Panc1 (cell line): ENCODE results near the gene XAF1. TPM values are rescaled to one million over a fixed set of nuclear protein-coding genes. Genes with fewer than 3 reads are reported as not detected.

Experiments used
- ATAC-seq: fragments of 200-7000 bp; cut with Tn5 transposase; 2 replicates; pipeline ENCODE4 v1.9.1; 2020; ENCODE audit warnings: mild to moderate bottlenecking, moderate library complexity
- BruUV-seq: library from RNA; stranded (reverse); fragments of 400-500 nt; replicated peaks from 2 replicates; lab custom pipeline; 2021; lab: Mats Ljungman, UMichigan
- CTCF ChIA-PET: fragments of 300-600 bp; sonication (Branson Sonifier 250); formaldehyde crosslinking; loops from one replicate; lab custom pipeline; 2022; ENCODE audit warnings: antibody characterized with exemption; lab: Charles Lee
- POLR2A ChIA-PET: fragments of 300-600 bp; sonication (Branson Sonifier 250); formaldehyde crosslinking; loops from one replicate; lab custom pipeline; 2022; ENCODE audit warnings: antibody characterized with exemption; lab: Charles Lee
- DNase-seq: peaks from one replicate; pipeline ENCODE4 v3.0.0-alpha.2; 2010; ENCODE audit warnings: low read depth, low spot score
- H3K27ac ChIP-seq: 2 replicates; pipeline ENCODE4 v1.5.1; 2011; ENCODE audit warnings: mild to moderate bottlenecking, low read length, inconsistent platforms
- H3K27me3 ChIP-seq: fragments of 200-500 bp; sonication (Bioruptor generic); 2 replicates; pipeline ENCODE4 v1.6.0; 2014; ENCODE audit warnings: low read length, inconsistent platforms; ENCODE audit not compliant: control insufficient read depth, insufficient read depth
- H3K36me3 ChIP-seq: fragments of 200-500 bp; sonication (Bioruptor generic); 2 replicates; pipeline ENCODE4 v1.5.1; 2014; ENCODE audit warnings: inconsistent platforms, mild to moderate bottlenecking, low read length, moderate library complexity; ENCODE audit not compliant: control insufficient read depth, insufficient read depth
- H3K4me1 ChIP-seq: 2 replicates; pipeline ENCODE4 v1.5.1; 2011; ENCODE audit warnings: inconsistent platforms, mild to moderate bottlenecking, low read length, moderate library complexity; ENCODE audit not compliant: control insufficient read depth, insufficient read depth
- H3K4me3 ChIP-seq, 2 experiments: 2 replicates each; pipeline ENCODE4 v1.5.1; 2011 to 2012; ENCODE audit warnings: low read depth in 2 of 2, low read length in 2 of 2, mild to moderate bottlenecking in 2 of 2, inconsistent platforms in 1 of 2, moderate library complexity in 1 of 2
- H3K9me3 ChIP-seq: fragments of 200-500 bp; sonication (Bioruptor generic); 2 replicates; pipeline ENCODE4 v1.5.1; 2014; ENCODE audit warnings: low read depth, mild to moderate bottlenecking, inconsistent platforms, low read length, moderate library complexity; ENCODE audit not compliant: control insufficient read depth, insufficient read depth
- POLR2AphosphoS5 ChIP-seq: IDR thresholded peaks from 2 replicates; pipeline ENCODE4 v1.6.1; 2012; ENCODE audit warnings: mild to moderate bottlenecking, low read depth, low read length, moderate library complexity
- SIN3A ChIP-seq: IDR thresholded peaks from 2 replicates; pipeline ENCODE4 v1.6.1; 2012; ENCODE audit warnings: low read depth, mild to moderate bottlenecking, low read length, moderate library complexity, borderline replicate concordance; ENCODE audit not compliant: insufficient read depth
- TCF7L2 ChIP-seq: IDR thresholded peaks from 2 replicates; pipeline ENCODE4 v1.6.1; 2011; ENCODE audit warnings: mild to moderate bottlenecking, low read depth, low read length, inconsistent platforms
- in situ Hi-C: cut with HindIII; loops from 2 replicates; pipeline ENCODE4 v1.10.0; 2016; ENCODE audit warnings: low sequenced_read_pairs, low pct_unique_long_range_greater_than_20kb
- intact Hi-C: fragments of 100-400 bp; cut with micrococcal nuclease; formaldehyde crosslinking; loops from one replicate; pipeline ENCODE4 v1.10.0; 2022; ENCODE audit not compliant: unreplicated experiment
- total RNA-seq: library from RNA; stranded (reverse); gene quantifications from one replicate; pipeline ENCODE4 v1.2.1, GENCODE V29; 2021; ENCODE audit not compliant: unreplicated experiment
- TF ChIP-seq, protein P1 (sequence below): fragments of 450-650 bp; IDR thresholded peaks from 2 replicates; pipeline ENCODE4 v1.5.1; 2017; ENCODE audit warnings: mild to moderate bottlenecking
- TF ChIP-seq, protein P2 (sequence below), 2 experiments: IDR thresholded peaks; 2 replicates each; pipeline ENCODE4 v1.6.1; 2011 to 2012; ENCODE audit warnings: low read depth in 2 of 2, control low read depth in 1 of 2, low read length in 1 of 2, mild to moderate bottlenecking in 1 of 2, moderate library complexity in 1 of 2; ENCODE audit not compliant: insufficient read depth in 1 of 2

XAF1 gene
- total RNA-seq, 1 experiment from 2014 or later = 3.5 TPM

DNA sequence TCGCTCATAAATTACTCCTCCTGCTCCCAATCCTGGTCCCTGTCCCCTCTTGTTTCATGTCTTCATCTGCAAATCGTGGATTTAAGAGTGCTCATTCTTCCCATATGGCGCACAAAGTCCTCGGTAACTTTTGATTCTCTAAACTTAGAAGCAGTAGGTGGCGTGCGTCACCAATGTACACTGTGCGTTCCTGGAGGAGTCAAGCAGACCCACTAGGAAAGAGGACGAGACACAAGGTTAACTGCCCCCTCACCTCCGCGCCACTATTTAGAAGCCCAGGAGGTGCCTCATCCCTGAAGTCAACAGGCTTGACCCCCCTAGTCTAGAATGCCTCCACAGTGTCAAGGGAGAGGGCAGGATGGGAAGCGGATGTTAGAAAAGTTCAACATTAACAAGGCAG lies 45.5 kb upstream of the XAF1 start:
- Histone ChIP-seq H3K36me3 (no peaks in the 10 kb centered on the region), H3K9me3 (no peaks in the 10 kb centered on the region), H3K27ac (no peak overlapping the region), H3K4me1 (no peaks in the 10 kb centered on the region), H3K27me3 (no peaks in the 10 kb centered on the region; the same call in 1 of the 2 replicates), H3K4me3 (no peak overlapping the region)
- in situ Hi-C loops (no loop called here), intact Hi-C loops (no loop called here)
- DNase-seq = no peak
- TF ChIP-seq POLR2AphosphoS5 (no peak), SIN3A (no peak)
- no TSS peak for BruUV-seq
- ATAC-seq = no peak
- CTCF ChIA-PET = no interaction called here
- POLR2A ChIA-PET = no interaction called here

DNA sequence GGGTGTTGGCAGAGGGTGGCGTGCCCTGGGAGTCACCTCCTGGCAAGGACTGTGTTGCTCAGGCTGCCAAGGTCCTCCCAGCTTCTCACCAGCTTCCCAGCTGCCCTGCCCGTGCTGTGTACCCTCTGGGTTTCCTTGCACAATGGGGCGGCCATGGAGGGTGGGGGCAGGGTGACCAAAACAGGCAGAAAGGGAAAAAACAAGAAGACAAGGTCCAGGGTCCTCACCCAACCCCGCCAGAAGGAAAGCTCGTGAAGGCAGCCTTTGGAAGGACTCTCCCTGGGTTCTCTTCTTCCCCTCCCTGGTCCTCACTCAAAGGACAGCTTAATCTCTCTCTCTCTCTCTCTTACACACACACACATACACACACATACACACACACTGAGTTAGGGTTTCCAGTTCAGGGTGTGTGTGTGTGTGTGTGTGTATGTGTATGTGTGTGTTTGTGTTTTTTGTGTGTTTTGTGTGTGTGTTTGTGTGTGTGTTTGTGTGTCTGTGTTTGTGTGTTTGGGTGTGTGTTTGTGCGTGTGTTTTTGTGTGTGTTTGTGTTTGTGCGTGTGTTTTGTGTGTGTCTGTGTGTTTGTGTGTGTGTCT lies 44.7 kb upstream of the XAF1 start:
- Histone ChIP-seq H3K4me1 (no peaks in the 10 kb centered on the region), H3K36me3 (no peaks in the 10 kb centered on the region), H3K9me3 (no peaks in the 10 kb centered on the region), H3K4me3 (no peak overlapping the region), H3K27me3 (no peaks in the 10 kb centered on the region; the same call in 1 of the 2 replicates), H3K27ac (no peak overlapping the region)
- TF ChIP-seq SIN3A (no peak), TCF7L2 (no peak), POLR2AphosphoS5 (no peak)
- TF ChIP-seq, protein P1, sequence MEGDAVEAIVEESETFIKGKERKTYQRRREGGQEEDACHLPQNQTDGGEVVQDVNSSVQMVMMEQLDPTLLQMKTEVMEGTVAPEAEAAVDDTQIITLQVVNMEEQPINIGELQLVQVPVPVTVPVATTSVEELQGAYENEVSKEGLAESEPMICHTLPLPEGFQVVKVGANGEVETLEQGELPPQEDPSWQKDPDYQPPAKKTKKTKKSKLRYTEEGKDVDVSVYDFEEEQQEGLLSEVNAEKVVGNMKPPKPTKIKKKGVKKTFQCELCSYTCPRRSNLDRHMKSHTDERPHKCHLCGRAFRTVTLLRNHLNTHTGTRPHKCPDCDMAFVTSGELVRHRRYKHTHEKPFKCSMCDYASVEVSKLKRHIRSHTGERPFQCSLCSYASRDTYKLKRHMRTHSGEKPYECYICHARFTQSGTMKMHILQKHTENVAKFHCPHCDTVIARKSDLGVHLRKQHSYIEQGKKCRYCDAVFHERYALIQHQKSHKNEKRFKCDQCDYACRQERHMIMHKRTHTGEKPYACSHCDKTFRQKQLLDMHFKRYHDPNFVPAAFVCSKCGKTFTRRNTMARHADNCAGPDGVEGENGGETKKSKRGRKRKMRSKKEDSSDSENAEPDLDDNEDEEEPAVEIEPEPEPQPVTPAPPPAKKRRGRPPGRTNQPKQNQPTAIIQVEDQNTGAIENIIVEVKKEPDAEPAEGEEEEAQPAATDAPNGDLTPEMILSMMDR = no peak
- TF ChIP-seq, protein P2, sequence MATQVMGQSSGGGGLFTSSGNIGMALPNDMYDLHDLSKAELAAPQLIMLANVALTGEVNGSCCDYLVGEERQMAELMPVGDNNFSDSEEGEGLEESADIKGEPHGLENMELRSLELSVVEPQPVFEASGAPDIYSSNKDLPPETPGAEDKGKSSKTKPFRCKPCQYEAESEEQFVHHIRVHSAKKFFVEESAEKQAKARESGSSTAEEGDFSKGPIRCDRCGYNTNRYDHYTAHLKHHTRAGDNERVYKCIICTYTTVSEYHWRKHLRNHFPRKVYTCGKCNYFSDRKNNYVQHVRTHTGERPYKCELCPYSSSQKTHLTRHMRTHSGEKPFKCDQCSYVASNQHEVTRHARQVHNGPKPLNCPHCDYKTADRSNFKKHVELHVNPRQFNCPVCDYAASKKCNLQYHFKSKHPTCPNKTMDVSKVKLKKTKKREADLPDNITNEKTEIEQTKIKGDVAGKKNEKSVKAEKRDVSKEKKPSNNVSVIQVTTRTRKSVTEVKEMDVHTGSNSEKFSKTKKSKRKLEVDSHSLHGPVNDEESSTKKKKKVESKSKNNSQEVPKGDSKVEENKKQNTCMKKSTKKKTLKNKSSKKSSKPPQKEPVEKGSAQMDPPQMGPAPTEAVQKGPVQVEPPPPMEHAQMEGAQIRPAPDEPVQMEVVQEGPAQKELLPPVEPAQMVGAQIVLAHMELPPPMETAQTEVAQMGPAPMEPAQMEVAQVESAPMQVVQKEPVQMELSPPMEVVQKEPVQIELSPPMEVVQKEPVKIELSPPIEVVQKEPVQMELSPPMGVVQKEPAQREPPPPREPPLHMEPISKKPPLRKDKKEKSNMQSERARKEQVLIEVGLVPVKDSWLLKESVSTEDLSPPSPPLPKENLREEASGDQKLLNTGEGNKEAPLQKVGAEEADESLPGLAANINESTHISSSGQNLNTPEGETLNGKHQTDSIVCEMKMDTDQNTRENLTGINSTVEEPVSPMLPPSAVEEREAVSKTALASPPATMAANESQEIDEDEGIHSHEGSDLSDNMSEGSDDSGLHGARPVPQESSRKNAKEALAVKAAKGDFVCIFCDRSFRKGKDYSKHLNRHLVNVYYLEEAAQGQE (IDR thresholded peaks at IDR 0.05; ENCODE audit: insufficient read depth in 1 of 2, low read depth in 2 of 2, low read length in 1 of 2) = no peak
- intact Hi-C loops = no loop called here
- DNase-seq = no peak
- in situ Hi-C loops = no loop called here
- CTCF ChIA-PET = no interaction called here
- no peak for ATAC-seq
- BruUV-seq = no TSS peak
- POLR2A ChIA-PET = no interaction called here

DNA sequence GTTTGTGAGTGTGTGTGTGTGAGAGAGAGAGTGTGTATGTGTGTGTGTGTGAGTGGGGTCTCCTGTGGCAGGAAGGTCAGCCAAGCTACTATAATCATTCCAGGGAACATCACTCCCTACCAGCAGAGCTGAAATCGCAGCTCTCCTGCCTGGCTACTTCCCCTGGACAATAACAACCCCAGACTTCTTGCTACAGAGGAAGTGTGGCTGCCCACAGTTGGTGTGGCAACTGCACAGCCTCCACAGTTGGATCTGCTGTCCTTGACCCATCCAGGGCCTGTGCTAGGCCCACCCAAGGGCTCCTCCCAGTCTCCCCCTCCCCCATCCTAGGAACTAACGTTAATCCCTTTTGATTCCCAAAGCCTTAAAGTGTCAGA lies 44.2 kb upstream of the XAF1 start:
- Histone ChIP-seq H3K9me3 (no peaks in the 10 kb centered on the region), H3K27me3 (no peaks in the 10 kb centered on the region; the same call in 1 of the 2 replicates), H3K36me3 (no peaks in the 10 kb centered on the region), H3K27ac (no peak overlapping the region), H3K4me3 (no peak overlapping the region), H3K4me1 (no peaks in the 10 kb centered on the region)
- DNase-seq (no peak), ATAC-seq (no peak)
- TF ChIP-seq, protein P2 (IDR thresholded peaks at IDR 0.05; ENCODE audit: insufficient read depth in 1 of 2, low read depth in 2 of 2, low read length in 1 of 2) = no peak
- no peak for TF ChIP-seq TCF7L2
- no peak for TF ChIP-seq SIN3A
- TF ChIP-seq, protein P1 = no peak
- no peak for TF ChIP-seq POLR2AphosphoS5
- POLR2A ChIA-PET = no interaction called here
- BruUV-seq = no TSS peak
- intact Hi-C loops (no loop called here), in situ Hi-C loops (no loop called here)
- CTCF ChIA-PET = no interaction called here
